Ovary (tissue), 9 donors: ENCODE data around the gene SF3B3. TPM values are rescaled to one million over a fixed set of nuclear protein-coding genes. Genes with fewer than 3 reads are reported as not detected.

Experiments
- DNase-seq, 5 donors: peaks; one replicate each; pipeline ENCODE4 v3.0.0-alpha.2; 2019 to 2020
- H3K27ac ChIP-seq, 2 donors: fragments of 200-600 bp; one replicate each; pipeline versions ENCODE4 v1.5.1 to v1.8.0; 2019 to 2022
- H3K27me3 ChIP-seq: fragments of 200-600 bp; one replicate; pipeline ENCODE4 v1.8.0; 2022
- H3K36me3 ChIP-seq: fragments of 200-600 bp; sonication (generic); one replicate; pipeline ENCODE4 v1.5.1; 2019
- H3K4me1 ChIP-seq: one replicate; pipeline ENCODE4 v1.8.1; 2013; ENCODE audit warnings: mild to moderate bottlenecking, moderate library complexity; ENCODE audit not compliant: insufficient read depth
- H3K4me3 ChIP-seq: fragments of 200-600 bp; sonication (generic); one replicate; pipeline ENCODE4 v1.5.1; 2017
- H3K9me3 ChIP-seq, 2 donors: fragments of 200-600 bp in 1 of 2; sonication (generic) in 1 of 2; one replicate each; pipeline versions ENCODE4 v1.5.1 to v1.8.1; 2013 to 2019; ENCODE audit warnings: mild to moderate bottlenecking in 1 of 2, moderate library complexity in 1 of 2
- CTCF ChIP-seq, 3 donors: fragments of 450-650 bp in 2 of 3; fragments of 200-600 bp in 1 of 3; IDR thresholded peaks; one replicate each; pipeline versions ENCODE4 v1.5.1 to v1.8.0; 2016 to 2022; ENCODE audit warnings: antibody characterized with exemption in 3 of 3, mild to moderate bottlenecking in 1 of 3
- EP300 ChIP-seq: sonication (generic); formaldehyde crosslinking; IDR thresholded peaks from one replicate; pipeline ENCODE4 v1.6.1; 2017; ENCODE audit warnings: antibody characterized with exemption
- POLR2A ChIP-seq: fragments of 450-650 bp; IDR thresholded peaks from one replicate; pipeline ENCODE4 v1.6.1; 2017; ENCODE audit warnings: antibody characterized with exemption, mild to moderate bottlenecking, moderate library complexity
- WGBS, 3 donors: extraction: QIAGEN DNeasy Blood & Tissue Kit in 1 of 3; methylation state at CpG; one replicate each; pipeline versions ENCODE4 v1.1.5 to v1.1.7; 2013 to 2017; 5-methylcytosine and 5-hydroxymethylcytosine counted together
- intact Hi-C, 4 donors: fragments of 100-400 bp; cut with DNase I; formaldehyde crosslinking; loops; one replicate each; pipeline versions ENCODE4 v1.11.0 to v1.15.1; 2022 to 2023
- polyA plus RNA-seq, 2 donors: library from polyadenylated mRNA; stranded (reverse); fragments of 200-250 nt in 1 of 2; fragments of 350-450 nt in 1 of 2; fragmentation: Illumina TruSeq in 1 of 2; extraction: RNeasy Lipid Tissue Mini Kit (QIAGEN cat#74804) in 1 of 2; gene quantifications; one replicate each; pipeline ENCODE4 v1.2.3, GENCODE V29; 2013 to 2014
- total RNA-seq, 7 donors: library from RNA; depleted of rRNA in 2 of 7; stranded (reverse); fragments of >200 nt in 2 of 7; fragmentation: NEBNext Ultra II Directional in 3 of 7; extraction: Animal tissue kit (Norgen Biotek cat#: 25700) in 3 of 7; gene quantifications; one replicate each; pipeline versions ENCODE4 v1.1.0 to v1.2.4, GENCODE V29; 2016 to 2023
- donor health status: DM: no; HTN: no; CAD: no; lungs with moderate emphysema.
- donor health status: DM: no; HTN: no; CAD: no.
- donor health status: Bipolar disorder and iron deficiency.
- donor health status: DM: yes; HTN: yes; CAD: no.
- donor health status: DM: no; HTN: no; CAD: no.
- donor health status: DM: yes; HTN: yes; CAD: no.

The SF3B3 gene
- total and polyA plus RNA-seq, 9 donors, result 76.1 to 326 (median 282) TPM

GRCh38 chr16:70481929-70482536 lies 41.6 kb upstream of the SF3B3 start:
- intact Hi-C loops, result no loop called here
- Histone ChIP-seq H3K4me3 (no peak overlapping the region), H3K36me3 (no peaks in the 10 kb centered on the region), H3K4me1 (no peaks in the 10 kb centered on the region), H3K27ac (no peak overlapping the region), H3K9me3 (no peaks in the 10 kb centered on the region), H3K27me3 (no peaks in the 10 kb centered on the region)
- 79 to 83% (median 82%) methylated on average over 7 of the region's 7 CpGs for WGBS, 3 donors
- DNase-seq, result no peak
- no peak for TF ChIP-seq EP300
- TF ChIP-seq POLR2A, result no peak
- no peak for TF ChIP-seq CTCF (IDR thresholded peaks at IDR 0.05)

DNA sequence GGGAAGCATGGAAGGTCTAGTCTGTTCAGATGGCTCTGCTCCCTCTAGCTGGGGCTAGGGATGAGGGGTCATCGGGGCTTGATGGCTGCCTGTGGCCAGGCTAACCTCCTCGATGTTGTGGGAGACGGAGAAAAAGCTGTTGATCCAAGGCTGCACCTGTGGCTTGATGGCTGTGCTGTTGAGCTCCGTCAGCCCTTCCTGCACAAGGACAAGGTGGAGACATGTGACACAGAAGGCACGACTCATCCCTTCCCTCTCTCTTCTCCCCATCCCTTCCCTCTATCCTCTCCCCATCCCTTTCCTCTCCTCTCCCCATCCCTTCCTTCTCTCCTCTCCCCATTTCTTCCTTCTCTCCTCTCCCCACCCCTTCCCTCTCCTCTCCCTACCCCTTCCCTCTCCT lies 41.0 kb upstream of the SF3B3 start:
- no peaks in the 10 kb centered on the region for H3K27me3 ChIP-seq
- 75 to 84% (median 82%) methylated on average over 5 of the region's 5 CpGs for WGBS, 3 donors
- intact Hi-C loops, result no loop called here
- TF ChIP-seq POLR2A (no peak), EP300 (no peak), CTCF (IDR thresholded peaks at IDR 0.05) (no peak)
- DNase-seq, result no peak
- H3K4me1 ChIP-seq, result no peaks in the 10 kb centered on the region
- H3K4me3 ChIP-seq, result no peak overlapping the region
- H3K36me3 ChIP-seq, result no peaks in the 10 kb centered on the region
- H3K9me3 ChIP-seq, result no peaks in the 10 kb centered on the region
- no peak overlapping the region for H3K27ac ChIP-seq

DNA sequence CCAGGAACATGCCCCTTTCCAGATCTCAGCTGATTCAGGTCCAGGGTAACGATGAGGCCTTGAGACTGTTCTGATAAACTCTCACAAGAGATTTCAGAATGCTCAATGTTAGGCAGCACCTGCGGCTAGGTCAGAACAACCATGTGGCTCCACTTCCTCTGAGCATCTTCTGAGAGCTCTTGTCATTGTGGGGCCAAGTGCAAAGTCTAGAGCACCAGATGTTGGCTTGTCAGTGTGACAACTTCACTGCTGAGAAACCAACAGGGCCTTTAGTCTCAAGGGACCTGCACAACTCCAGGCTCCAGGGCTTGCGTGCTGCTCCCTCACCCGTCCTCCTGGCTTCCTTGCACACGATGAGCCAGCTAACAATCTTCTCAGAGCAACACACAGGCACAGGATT lies 40.2 kb upstream of the SF3B3 start:
- Histone ChIP-seq H3K4me1 (no peaks in the 10 kb centered on the region), H3K27me3 (no peaks in the 10 kb centered on the region), H3K27ac (no peak overlapping the region), H3K36me3 (no peaks in the 10 kb centered on the region), H3K9me3 (no peaks in the 10 kb centered on the region), H3K4me3 (no peak overlapping the region)
- TF ChIP-seq CTCF (IDR thresholded peaks at IDR 0.05) (no peak), EP300 (no peak), POLR2A (no peak)
- intact Hi-C loops, result no loop called here
- 75 to 81% (median 78%) methylated on average over 5 of the region's 5 CpGs for WGBS, 3 donors
- no peak for DNase-seq

DNA sequence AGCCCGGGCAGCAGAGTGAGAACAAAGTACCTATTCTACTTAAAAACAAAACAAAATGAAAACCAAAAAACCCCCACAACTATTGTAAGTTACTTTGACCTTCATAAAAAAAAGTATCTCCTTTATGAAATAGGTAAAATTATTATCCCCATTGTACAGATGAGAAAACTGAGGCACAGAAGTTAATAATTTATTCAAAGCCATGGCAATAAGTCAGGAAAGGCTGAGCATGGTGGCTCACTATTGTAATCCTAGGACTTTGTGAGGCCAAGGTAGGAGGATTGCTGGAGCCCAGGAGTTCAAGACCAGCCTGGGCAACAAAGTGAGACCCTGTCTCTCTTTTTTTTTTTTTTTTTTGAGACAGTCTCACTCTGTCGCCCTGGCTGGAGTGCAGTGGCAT lies 38.7 kb upstream of the SF3B3 start:
- H3K9me3 ChIP-seq, result no peaks in the 10 kb centered on the region
- H3K27ac ChIP-seq, result no peak overlapping the region
- no peak for DNase-seq
- intact Hi-C loops, result no loop called here
- H3K36me3 ChIP-seq, result no peaks in the 10 kb centered on the region
- H3K4me3 ChIP-seq, result no peak overlapping the region
- 70 to 92% (median 89%) methylated on average over 2 of the region's 2 CpGs for WGBS, 3 donors
- H3K27me3 ChIP-seq, result no peaks in the 10 kb centered on the region
- no peaks in the 10 kb centered on the region for H3K4me1 ChIP-seq
- TF ChIP-seq CTCF (IDR thresholded peaks at IDR 0.05) (no peak), EP300 (no peak), POLR2A (no peak)
